Liver (tissue), 3 donors: ENCODE data around the gene AOAH.
"Not testable (repeated sequence)": the region's sequence is repeated elsewhere in the genome, so short reads cannot be mapped to it uniquely, and the experiment has no call there.

Experiments
- ATF3 ChIP-seq: IDR thresholded peaks from 2 replicates; pipeline ENCODE4 v1.6.1; 2016; ENCODE audit warnings: antibody characterized with exemption
- CTCF ChIP-seq: fragments of 150-350 bp; IDR thresholded peaks from 2 replicates; pipeline ENCODE4 v1.5.1; 2017; ENCODE audit warnings: improper control_type of control experiment, low read depth, low read length; ENCODE audit not compliant: missing input control
- FOXA1 ChIP-seq: IDR thresholded peaks from 2 replicates; pipeline ENCODE4 v1.6.1; 2016; ENCODE audit warnings: antibody characterized with exemption
- GABPA ChIP-seq, 2 donors: IDR thresholded peaks in 1 of 2; conservative IDR thresholded peaks in 1 of 2; 2 replicates each; pipeline ENCODE4 v1.6.1; 2016; ENCODE audit warnings: antibody characterized with exemption in 2 of 2, mild to moderate bottlenecking in 1 of 2, moderate library complexity in 1 of 2
- MAX ChIP-seq: IDR thresholded peaks from 2 replicates; pipeline ENCODE4 v1.6.1; 2016; ENCODE audit warnings: antibody characterized with exemption
- RAD21 ChIP-seq, 2 donors: IDR thresholded peaks; 2 replicates each; pipeline ENCODE4 v1.6.1; 2016; ENCODE audit warnings: antibody characterized with exemption in 2 of 2, mild to moderate bottlenecking in 2 of 2
- TAF1 ChIP-seq: conservative IDR thresholded peaks from 2 replicates; pipeline ENCODE4 v1.6.1; 2016; ENCODE audit warnings: antibody characterized with exemption, mild to moderate bottlenecking
- TF ChIP-seq, protein P1 (sequence below): IDR thresholded peaks from 2 replicates; pipeline ENCODE4 v1.6.1; 2016; ENCODE audit warnings: antibody characterized with exemption, mild to moderate bottlenecking
- donor health status: healthy.
- donor health status: healthy.

- not testable (repeated sequence) for TF ChIP-seq CTCF; GABPA (IDR thresholded peaks at IDR 0.05 in 1 of 2, conservative IDR thresholded peaks at IDR 0.05 in 1 of 2); RAD21 (IDR thresholded peaks at IDR 0.05); TAF1; ATF3; MAX; FOXA1
- TF ChIP-seq, protein P1, sequence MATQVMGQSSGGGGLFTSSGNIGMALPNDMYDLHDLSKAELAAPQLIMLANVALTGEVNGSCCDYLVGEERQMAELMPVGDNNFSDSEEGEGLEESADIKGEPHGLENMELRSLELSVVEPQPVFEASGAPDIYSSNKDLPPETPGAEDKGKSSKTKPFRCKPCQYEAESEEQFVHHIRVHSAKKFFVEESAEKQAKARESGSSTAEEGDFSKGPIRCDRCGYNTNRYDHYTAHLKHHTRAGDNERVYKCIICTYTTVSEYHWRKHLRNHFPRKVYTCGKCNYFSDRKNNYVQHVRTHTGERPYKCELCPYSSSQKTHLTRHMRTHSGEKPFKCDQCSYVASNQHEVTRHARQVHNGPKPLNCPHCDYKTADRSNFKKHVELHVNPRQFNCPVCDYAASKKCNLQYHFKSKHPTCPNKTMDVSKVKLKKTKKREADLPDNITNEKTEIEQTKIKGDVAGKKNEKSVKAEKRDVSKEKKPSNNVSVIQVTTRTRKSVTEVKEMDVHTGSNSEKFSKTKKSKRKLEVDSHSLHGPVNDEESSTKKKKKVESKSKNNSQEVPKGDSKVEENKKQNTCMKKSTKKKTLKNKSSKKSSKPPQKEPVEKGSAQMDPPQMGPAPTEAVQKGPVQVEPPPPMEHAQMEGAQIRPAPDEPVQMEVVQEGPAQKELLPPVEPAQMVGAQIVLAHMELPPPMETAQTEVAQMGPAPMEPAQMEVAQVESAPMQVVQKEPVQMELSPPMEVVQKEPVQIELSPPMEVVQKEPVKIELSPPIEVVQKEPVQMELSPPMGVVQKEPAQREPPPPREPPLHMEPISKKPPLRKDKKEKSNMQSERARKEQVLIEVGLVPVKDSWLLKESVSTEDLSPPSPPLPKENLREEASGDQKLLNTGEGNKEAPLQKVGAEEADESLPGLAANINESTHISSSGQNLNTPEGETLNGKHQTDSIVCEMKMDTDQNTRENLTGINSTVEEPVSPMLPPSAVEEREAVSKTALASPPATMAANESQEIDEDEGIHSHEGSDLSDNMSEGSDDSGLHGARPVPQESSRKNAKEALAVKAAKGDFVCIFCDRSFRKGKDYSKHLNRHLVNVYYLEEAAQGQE, result not testable (repeated sequence)
Observed at GRCh38 chr7:36703860-36704259, 20.4 kb downstream of the AOAH start.
